Measurements from ENCODE around the gene DSTYK.

DNA sequence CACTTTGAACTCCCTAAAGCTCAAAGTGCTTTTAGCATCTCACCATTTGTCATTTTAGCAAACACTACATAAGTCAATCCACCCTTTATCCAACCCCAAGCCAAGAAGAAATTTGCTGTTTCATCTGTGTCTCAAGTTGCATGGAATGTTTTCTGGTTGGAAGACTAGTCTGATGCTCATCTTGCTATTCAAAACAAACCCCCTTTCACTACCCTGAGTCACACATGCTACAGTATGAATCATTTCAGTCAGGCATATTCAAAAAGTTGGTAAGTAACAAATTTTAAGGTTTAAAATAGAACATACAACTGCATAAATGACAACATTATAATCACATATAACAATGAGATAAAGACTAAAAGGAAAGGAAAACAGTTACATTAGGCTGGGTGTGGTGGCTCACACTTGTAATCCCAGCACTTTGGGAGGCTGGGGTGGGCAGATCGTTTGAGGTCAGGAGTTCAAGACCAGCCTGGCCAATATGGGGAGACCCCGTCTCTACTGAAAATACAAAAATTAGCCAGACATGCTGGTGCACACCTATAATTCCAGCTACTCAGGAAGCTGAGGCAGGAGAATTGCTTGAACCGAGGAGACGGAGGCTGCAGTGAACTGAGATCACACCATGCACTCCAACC, 38.7 kb downstream of the DSTYK start:
- TF ChIP-seq EZH2 (IDR thresholded peaks at IDR 0.05; ENCODE audit: low read depth, unreplicated experiment), result no peak
- TF ChIP-seq, protein P1, sequence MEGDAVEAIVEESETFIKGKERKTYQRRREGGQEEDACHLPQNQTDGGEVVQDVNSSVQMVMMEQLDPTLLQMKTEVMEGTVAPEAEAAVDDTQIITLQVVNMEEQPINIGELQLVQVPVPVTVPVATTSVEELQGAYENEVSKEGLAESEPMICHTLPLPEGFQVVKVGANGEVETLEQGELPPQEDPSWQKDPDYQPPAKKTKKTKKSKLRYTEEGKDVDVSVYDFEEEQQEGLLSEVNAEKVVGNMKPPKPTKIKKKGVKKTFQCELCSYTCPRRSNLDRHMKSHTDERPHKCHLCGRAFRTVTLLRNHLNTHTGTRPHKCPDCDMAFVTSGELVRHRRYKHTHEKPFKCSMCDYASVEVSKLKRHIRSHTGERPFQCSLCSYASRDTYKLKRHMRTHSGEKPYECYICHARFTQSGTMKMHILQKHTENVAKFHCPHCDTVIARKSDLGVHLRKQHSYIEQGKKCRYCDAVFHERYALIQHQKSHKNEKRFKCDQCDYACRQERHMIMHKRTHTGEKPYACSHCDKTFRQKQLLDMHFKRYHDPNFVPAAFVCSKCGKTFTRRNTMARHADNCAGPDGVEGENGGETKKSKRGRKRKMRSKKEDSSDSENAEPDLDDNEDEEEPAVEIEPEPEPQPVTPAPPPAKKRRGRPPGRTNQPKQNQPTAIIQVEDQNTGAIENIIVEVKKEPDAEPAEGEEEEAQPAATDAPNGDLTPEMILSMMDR (conservative IDR thresholded peaks at IDR 0.05; ENCODE audit: low read depth in 2 of 2), result no peak
- TF ChIP-seq POLR2AphosphoS5 (IDR thresholded peaks at IDR 0.05; ENCODE audit: low read depth), result no peak
- TF ChIP-seq, protein P2, sequence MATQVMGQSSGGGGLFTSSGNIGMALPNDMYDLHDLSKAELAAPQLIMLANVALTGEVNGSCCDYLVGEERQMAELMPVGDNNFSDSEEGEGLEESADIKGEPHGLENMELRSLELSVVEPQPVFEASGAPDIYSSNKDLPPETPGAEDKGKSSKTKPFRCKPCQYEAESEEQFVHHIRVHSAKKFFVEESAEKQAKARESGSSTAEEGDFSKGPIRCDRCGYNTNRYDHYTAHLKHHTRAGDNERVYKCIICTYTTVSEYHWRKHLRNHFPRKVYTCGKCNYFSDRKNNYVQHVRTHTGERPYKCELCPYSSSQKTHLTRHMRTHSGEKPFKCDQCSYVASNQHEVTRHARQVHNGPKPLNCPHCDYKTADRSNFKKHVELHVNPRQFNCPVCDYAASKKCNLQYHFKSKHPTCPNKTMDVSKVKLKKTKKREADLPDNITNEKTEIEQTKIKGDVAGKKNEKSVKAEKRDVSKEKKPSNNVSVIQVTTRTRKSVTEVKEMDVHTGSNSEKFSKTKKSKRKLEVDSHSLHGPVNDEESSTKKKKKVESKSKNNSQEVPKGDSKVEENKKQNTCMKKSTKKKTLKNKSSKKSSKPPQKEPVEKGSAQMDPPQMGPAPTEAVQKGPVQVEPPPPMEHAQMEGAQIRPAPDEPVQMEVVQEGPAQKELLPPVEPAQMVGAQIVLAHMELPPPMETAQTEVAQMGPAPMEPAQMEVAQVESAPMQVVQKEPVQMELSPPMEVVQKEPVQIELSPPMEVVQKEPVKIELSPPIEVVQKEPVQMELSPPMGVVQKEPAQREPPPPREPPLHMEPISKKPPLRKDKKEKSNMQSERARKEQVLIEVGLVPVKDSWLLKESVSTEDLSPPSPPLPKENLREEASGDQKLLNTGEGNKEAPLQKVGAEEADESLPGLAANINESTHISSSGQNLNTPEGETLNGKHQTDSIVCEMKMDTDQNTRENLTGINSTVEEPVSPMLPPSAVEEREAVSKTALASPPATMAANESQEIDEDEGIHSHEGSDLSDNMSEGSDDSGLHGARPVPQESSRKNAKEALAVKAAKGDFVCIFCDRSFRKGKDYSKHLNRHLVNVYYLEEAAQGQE (IDR thresholded peaks at IDR 0.05; ENCODE audit: unreplicated experiment), result no peak
- TF ChIP-seq EZH2phosphoT487 (IDR thresholded peaks at IDR 0.05; ENCODE audit: unreplicated experiment), result no peak
- no peak for TF ChIP-seq CREB1 (CRISPR knock-in tag; IDR thresholded peaks at IDR 0.05; ENCODE audit: low read depth)
- TF ChIP-seq, protein P3, sequence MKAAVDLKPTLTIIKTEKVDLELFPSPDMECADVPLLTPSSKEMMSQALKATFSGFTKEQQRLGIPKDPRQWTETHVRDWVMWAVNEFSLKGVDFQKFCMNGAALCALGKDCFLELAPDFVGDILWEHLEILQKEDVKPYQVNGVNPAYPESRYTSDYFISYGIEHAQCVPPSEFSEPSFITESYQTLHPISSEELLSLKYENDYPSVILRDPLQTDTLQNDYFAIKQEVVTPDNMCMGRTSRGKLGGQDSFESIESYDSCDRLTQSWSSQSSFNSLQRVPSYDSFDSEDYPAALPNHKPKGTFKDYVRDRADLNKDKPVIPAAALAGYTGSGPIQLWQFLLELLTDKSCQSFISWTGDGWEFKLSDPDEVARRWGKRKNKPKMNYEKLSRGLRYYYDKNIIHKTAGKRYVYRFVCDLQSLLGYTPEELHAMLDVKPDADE (IDR thresholded peaks at IDR 0.05), result no peak
- TF ChIP-seq JUNB (IDR thresholded peaks at IDR 0.05; ENCODE audit: unreplicated experiment), result no peak
- TF ChIP-seq NANOG (IDR thresholded peaks at IDR 0.05; ENCODE audit: borderline replicate concordance), result no peak
- TF ChIP-seq ZNF331 (CRISPR knock-in tag; IDR thresholded peaks at IDR 0.05; ENCODE audit: low read depth), result no peak

Measured in GM23338 (cell line).